Urothelium cell line (cell line): ENCODE data around the gene SLC8A1.
A peak's percentile ranks its signal among the peaks of the same experiment; 100 is the strongest.
"Not testable (repeated sequence)": the region's sequence is repeated elsewhere in the genome, so short reads cannot be mapped to it uniquely, and the experiment has no call there.

Experiments
- DNase-seq: peaks from one replicate; pipeline ENCODE4 v3.0.0; 2011; ENCODE audit warnings: low spot score, mixed read lengths
- FAIRE-seq: peaks from 2 replicates; lab custom pipeline; 2011; peaks lifted over from hg19 to GRCh38; lab: Jason Lieb, UNC

SLC8A1 gene

DNA sequence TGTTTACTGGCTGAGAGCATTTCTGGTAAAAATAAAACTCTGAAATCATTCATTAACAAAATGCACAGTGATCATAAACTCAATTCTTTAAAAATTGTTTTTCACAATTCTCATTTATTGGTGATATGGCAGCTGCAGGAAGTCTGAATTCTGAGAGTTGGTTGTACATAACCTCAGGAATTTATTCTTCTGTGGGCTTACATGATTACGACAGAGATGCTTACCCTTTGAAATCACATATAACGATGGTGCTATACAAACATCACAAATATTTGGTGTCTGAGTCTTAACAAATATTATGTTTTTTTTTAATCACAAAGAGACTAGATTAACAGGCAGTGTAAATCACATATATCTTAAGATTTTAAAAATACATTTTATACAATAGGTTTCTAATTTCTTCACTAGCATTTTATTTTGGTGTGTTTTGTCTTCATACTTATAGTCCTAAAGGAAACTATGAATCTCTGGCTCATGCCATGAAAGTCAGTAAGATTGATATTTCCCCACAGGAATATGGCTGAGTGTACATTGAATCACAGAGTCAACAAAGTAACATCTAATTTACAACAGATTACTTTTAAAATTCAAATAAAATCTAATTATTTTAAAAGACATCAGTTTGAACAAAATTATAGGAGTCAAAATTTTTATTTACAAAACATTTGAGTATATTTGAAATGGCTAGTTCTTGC lies 354.1 kb downstream of the SLC8A1 start:
- FAIRE-seq, result no peak
- no peak for DNase-seq

DNA sequence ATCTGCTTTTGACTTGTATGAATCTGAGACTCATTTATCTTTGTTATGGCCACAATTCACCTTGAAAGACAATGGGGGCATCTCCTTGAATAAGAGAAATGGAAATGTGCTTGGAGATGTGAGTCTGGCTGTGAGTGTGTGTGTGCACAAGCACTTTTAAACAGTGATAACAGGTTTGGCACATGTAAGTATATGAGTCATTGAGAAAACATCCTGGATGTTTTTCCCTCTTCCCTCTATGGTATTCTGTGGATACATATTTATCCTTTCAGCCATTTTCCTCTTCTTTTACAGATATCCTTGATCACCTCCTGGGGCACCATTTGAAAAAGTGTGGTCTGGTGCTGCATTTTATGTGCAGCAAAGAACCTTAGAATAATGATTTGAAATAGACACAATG lies 355.5 kb downstream of the SLC8A1 start:
- DNase-seq (peak; percentile 36), FAIRE-seq (peak; percentile 66)

GRCh38 chr2:40095000-40095399 lies 356.9 kb downstream of the SLC8A1 start:
- DNase-seq (peak; percentile 43), FAIRE-seq (peak; percentile 61)

- FAIRE-seq, result no peak
- DNase-seq, result no peak
These were observed 357.4 kb downstream of the SLC8A1 start for GRCh38 chr2:40094451-40094850.

GRCh38 chr2:40093021-40093675 lies 358.7 kb downstream of the SLC8A1 start:
- no peak for DNase-seq
- no peak for FAIRE-seq

DNA sequence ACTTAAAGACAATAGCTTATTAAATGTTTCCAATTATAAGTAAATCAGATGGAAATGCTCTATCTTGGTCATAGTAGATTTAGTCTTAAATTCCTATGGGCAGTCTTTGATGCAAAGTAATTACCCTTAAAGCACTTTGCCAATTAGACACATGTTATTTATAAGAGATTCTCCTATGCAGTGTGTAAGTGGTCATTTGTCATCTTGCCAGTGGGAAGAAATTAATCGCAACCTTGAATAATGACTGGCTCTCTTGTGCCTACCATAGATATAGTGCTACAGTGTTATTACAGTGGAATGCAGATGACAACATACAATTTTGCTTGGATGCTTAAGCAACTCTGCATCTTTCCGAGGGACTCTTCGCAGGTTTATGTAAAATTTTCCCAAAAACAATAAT lies 361.8 kb downstream of the SLC8A1 start:
- FAIRE-seq (no peak), DNase-seq (no peak)

DNA sequence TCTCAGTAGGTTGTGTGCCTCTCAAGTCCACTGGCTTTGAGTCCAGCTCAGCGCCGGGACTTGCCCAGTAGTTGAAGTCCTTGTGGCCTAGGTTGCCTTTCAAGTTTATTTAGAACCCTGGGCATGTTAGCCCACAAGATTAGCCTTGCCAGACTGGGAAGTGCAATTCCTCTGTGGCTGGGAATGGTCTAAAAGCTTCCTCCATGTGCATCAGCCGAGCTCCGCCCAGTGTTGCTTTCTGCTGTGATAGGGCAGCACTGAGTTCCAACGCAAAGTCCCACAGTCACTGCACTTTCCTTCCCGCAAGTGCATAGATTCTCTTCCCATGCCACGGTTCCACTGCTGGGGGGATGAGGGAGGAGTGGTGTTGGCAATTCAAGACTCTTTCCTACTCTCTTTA lies 364.0 kb downstream of the SLC8A1 start:
- no peak for DNase-seq
- FAIRE-seq, result peak; percentile 23

GRCh38 chr2:40087434-40087833 lies 364.5 kb downstream of the SLC8A1 start:
- no peak for DNase-seq
- FAIRE-seq, result no peak

GRCh38 chr2:40085786-40086185 lies 366.1 kb downstream of the SLC8A1 start:
- no peak for DNase-seq
- FAIRE-seq, result no peak

GRCh38 chr2:40073336-40073735 lies 378.6 kb downstream of the SLC8A1 start:
- not testable (repeated sequence) for DNase-seq, FAIRE-seq

- FAIRE-seq, result no peak
These were observed 379.3 kb downstream of the SLC8A1 start for GRCh38 chr2:40072442-40073232.

DNA sequence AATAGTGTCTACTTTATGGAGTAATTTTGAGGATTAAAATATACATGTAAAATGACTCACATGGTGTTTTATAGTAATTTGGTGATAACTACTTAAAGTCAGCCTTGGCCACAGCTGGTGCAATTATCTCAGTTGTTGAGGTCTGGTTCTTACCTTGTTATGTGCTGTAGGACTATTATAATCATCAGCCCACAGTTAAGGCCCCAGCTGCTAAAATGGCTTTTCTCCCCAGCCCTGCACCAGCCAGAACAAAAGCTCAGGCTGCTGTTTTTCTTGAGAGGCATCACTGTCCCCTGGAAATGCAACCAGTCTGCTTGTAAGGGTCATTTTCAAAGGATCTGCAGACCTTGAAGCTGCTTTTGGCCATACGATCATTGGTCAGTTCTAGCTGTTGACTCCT lies 389.5 kb downstream of the SLC8A1 start:
- FAIRE-seq (no peak), DNase-seq (no peak)

More at GRCh38 chr2:40072442-40073232, 379.3 kb downstream of the SLC8A1 start:
- no peak for DNase-seq

GRCh38 chr2:40049781-40050180 lies 402.1 kb downstream of the SLC8A1 start:
- DNase-seq (no peak), FAIRE-seq (no peak)

DNA sequence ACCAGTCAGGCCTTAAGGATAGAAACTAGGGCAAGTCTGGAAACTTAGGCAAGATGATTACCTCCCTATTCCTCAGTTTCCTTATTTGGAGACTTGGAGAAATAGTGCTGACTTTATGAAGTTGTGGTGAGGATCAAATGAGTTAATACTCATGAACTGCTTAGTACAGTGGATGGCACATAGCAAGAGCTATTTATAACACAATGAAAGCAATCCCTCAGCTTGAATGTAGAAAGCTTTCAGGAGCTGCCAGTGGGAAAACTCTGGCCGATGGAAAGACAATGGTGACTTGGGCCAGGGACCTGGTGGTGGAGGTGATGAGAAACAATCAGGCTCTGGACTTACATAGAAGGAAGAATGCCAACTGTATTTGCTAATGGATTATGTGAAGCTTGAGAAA lies 403.4 kb downstream of the SLC8A1 start:
- no peak for DNase-seq
- no peak for FAIRE-seq

- FAIRE-seq (no peak), DNase-seq (no peak)
These were observed 404.5 kb downstream of the SLC8A1 start for GRCh38 chr2:40047406-40047805.
